ENCODE results near the gene C1S.
A peak's percentile ranks its signal among the peaks of the same experiment; 100 is the strongest.

DNA sequence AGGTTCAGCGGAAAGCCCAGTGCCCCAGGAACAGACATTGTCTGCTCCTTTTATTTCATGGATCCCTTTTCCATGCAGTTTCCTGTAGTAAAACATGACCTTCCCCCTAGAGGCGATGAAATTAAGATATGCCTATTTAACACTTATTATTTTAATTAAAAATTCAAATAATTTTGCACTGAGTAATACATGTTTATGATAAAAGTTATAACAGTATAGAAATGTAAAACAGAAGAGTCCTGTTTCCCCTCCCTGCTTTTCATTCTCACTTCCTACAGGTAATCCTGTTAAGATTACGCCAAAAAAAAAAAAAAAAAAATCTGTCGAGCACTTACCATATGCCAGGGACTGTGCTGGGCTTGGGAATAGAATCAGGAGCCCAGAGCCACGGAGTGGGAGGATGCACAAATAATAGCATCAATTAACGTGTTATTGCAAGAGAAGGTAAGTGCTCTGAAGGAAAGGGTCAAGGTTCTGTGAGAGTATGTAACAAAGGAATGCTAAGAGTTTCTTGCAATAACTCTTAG is 41.4 kb upstream of the C1S start:
- TF ChIP-seq, protein P1, sequence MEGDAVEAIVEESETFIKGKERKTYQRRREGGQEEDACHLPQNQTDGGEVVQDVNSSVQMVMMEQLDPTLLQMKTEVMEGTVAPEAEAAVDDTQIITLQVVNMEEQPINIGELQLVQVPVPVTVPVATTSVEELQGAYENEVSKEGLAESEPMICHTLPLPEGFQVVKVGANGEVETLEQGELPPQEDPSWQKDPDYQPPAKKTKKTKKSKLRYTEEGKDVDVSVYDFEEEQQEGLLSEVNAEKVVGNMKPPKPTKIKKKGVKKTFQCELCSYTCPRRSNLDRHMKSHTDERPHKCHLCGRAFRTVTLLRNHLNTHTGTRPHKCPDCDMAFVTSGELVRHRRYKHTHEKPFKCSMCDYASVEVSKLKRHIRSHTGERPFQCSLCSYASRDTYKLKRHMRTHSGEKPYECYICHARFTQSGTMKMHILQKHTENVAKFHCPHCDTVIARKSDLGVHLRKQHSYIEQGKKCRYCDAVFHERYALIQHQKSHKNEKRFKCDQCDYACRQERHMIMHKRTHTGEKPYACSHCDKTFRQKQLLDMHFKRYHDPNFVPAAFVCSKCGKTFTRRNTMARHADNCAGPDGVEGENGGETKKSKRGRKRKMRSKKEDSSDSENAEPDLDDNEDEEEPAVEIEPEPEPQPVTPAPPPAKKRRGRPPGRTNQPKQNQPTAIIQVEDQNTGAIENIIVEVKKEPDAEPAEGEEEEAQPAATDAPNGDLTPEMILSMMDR (IDR thresholded peaks at IDR 0.05 in 8 of 11, conservative IDR thresholded peaks at IDR 0.05 in 3 of 11): peak in 1 of 11 experiments; percentile 12
- no peak for TF ChIP-seq POLR2A (IDR thresholded peaks at IDR 0.05)

Data from spleen (tissue), 7 donors.